Measurements from ENCODE around the gene PDE7B.
"Not testable (repeated sequence)": the region's sequence is repeated elsewhere in the genome, so short reads cannot be mapped to it uniquely, and the experiment has no call there.

Gene PDE7B

DNA sequence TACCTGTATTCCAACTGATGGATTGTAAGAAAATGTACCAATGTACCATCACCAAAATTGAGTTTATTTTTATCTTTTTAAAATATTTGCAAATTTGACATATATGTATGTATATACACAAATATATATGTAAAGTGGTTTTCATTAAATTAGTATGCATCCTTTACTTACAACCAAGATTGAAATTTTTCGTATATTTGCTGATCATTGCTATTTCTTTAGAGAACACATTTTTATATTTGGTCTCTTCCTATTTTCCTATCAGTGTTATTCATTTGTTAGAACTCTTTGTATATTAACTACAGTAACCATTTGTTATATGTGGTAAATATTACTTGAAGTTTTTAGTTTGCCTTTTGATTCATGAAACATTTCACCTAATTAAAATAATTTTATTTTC, 324.4 kb downstream of the PDE7B start:
- no peak for DNase-seq (ENCODE audit: low read depth in 2 of 2, low spot score in 1 of 2)

DNA sequence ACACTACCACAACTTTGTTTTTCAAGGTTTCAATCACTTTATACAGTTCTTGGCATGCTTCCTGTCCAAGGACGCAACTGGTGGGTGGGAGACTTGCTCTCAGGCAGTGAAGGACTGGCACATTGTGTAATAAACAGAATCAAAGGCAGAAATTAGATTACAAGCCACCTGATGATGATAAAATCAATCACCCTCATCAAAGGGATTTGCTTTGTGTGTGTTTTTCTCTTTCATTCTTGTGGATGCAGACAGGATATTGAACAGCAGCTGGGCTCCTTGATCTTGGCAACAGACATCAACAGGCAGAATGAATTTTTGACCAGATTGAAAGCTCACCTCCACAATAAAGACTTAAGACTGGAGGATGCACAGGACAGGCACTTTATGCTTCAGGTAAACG, 327.2 kb downstream of the PDE7B start:
- no peak for DNase-seq (ENCODE audit: low read depth in 2 of 2, low spot score in 1 of 2)

DNA sequence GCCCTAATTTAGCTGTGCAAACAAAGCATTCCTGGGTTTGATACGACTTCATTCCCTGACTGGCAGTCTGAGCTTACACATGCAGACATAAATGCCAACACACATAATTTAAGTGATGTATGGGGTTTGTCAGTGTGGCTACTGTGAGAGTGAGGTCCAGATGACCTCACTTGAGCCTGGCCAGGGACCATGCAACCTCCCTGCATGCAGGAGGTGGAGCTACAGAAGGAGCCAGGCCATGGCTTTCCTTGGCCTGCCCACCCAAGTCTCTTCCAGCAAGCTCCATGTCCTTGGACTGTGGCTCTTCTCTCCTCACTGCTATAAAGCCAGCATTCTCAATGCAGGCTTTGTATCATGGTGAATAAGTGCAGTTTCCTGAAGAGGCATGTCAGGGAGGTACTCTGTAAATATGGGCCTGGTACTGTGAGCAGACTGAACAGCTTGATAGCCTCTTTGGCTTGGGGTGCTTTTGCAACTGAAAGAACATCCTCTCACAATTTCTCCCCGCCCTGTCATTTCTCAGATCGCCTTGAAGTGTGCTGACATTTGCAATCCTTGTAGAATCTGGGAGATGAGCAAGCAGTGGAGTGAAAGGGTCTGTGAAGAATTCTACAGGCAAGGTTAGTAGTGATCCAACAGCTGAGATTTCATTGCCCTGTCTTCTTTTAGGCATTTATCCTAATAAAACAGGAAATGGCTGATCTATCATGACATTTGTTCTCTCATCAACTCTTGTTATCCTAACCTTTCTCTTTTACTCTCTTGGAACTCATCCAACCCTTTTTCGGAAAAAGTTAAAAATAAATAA, 329.4 kb downstream of the PDE7B start:
- no peak for DNase-seq (ENCODE audit: low read depth in 2 of 2, low spot score in 1 of 2)

DNA sequence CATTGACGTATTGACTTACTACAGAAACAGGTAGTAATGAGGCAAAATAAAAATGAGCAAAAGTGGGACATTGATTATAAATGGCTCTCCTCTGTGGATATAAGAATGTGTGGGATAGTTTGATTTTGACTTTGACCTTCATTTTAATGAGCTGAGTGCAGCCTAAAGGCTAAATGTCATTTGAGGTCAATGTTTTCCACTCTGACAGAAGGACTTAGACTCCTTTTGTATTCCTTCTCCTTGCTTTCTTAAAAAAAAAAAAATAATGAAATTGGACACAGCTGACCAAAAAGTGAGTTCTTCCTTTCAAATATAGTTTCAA, 330.0 kb downstream of the PDE7B start:
- DNase-seq (ENCODE audit: low read depth in 2 of 2, low spot score in 1 of 2) = no peak

DNA sequence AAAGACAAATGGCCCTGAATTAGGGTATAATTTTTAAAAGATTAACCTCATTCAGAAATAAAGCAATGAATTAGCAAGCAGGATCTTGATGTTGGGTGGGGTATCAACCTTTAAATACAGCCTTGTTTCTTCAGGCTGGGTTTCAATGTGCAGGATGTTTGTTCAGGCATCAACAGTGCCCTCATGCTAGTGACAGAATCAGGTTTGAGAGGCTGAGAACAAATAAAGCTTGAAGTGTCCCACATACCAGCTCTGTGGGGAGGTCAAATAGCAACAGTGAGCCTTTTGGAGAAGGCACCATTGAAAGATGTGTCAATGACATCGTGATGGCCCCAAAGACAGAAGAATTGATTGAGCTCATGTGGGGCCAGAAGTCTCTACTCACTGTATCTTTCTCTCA, 330.4 kb downstream of the PDE7B start:
- DNase-seq (ENCODE audit: low read depth in 2 of 2, low spot score in 1 of 2) = no peak

DNA sequence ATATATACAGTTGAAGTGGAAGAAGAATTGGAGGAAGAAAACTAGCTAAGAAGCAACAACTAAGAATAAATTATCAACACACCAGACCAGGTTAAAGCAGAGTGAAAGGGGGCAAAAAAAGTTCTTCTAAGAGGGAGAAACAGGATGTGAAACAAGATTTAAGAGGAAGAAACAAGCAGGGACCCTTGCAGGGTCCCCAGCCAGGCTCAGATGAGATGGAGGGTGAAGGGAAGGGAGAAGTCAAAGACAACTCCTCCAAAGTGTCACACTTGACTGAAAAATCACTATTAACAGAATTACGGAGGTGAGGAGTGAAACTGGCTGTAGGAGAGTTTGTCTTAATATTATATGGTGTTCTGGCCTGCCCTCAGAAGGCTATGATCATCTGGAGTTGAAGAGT, 333.2 kb downstream of the PDE7B start:
- DNase-seq (ENCODE audit: low read depth in 2 of 2, low spot score in 1 of 2) = no peak

DNA sequence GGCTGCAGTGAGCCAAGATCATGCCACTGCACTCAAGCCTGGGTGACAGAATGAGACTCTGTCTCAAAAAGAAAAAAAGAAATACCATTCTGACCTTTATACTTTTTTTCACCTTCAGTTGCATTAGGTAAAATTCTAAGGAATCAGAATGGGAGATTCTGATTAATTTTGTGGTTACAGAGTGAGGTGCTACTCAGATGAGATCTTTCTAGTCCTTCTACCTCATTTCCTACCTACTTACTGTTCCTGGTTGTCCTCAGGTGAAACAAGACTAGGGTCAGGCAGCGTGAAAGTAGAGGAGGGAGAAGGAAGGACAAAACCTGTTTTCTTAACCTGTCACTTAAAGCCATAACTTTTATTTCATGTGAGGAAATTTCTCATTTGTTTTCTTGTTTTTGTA, 334.9 kb downstream of the PDE7B start:
- no peak for DNase-seq (ENCODE audit: low read depth in 2 of 2, low spot score in 1 of 2)

DNA sequence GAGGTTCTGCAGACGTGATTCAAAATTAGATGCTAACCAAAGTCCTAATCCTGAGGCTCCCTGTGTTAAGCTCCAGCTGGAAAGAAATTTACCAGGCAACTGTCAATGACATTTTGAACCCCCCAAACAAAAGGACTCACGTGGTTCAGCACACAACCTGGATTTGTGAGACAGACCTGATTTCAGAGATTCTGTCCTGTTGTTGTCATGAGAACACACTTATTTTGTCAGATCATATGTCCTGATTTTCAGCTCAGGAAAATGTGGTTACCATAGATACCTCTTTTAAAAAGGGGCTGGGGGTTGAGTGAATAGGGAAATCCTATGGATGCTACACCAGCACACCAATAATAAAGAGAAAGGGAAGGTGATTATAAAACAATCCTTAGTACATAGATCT, 337.0 kb downstream of the PDE7B start:
- no peak for DNase-seq (ENCODE audit: low read depth in 2 of 2, low spot score in 1 of 2)

DNA sequence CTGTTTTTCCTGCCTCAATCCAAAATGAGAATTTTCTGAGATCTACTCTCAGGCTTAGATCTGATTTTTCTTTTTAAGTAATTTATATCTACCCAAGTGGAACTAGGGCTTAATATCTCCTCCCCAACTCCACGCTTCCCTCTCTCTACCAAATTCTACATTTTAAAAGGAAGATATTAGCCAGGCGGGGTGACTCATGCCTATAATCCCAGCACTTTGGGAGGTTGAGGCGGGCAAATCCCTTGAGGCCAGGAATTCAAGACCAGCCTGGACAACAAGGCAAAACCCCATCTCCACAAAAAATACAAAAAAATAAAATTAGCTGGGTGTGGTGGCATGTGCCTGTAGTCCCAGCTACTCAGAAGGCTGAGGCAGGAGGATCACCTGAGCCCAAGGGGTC, 337.6 kb downstream of the PDE7B start:
- no peak for DNase-seq (ENCODE audit: low read depth in 2 of 2, low spot score in 1 of 2)

DNA sequence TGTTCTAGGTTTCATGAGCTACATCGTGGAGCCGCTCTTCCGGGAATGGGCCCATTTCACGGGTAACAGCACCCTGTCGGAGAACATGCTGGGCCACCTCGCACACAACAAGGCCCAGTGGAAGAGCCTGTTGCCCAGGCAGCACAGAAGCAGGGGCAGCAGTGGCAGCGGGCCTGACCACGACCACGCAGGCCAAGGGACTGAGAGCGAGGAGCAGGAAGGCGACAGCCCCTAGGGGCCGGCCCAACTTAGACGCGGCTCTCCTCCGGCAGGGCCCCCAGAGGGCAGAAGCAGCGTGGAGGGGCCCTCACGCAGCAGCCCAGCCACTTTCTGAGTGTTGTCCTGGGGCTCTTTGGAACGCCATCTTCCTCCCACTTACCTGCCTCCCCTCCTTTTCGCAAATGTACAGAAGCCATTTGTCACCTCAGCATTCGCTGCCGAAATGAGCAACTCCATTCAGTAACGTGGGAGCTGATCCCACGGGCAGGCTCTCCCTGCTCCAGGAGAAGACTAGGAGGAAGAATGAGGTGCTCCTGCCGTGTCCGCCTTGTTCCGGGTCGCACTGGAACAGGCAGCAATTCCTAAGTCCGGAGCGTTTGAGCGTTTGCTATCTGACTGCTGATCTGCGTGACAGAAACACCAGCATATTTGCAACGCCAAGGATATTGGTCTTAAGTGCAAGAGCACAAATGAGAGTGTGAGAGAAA, 340.3 kb downstream of the PDE7B start:
- no peak for DNase-seq (ENCODE audit: low read depth in 2 of 2, low spot score in 1 of 2)

DNA sequence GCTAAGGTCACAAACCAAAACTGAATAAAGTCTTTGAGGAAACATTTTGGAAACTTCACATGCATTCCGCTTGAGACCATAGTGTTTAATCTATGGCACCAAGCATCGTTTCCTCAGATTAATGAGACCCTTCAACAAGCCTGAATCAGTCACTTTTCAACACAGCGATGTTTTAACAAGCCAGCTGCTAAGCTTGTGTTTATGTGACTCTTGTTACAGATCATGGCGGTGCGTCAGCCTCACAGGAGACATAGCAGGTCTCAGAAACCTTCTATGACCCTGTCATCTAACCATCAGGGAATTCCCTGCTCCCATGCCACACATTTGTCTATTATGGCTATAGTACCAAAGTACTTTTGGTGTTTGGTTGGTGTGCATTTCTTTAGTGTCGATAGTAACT, 341.4 kb downstream of the PDE7B start:
- DNase-seq (ENCODE audit: low read depth in 2 of 2, low spot score in 1 of 2) = no peak

DNA sequence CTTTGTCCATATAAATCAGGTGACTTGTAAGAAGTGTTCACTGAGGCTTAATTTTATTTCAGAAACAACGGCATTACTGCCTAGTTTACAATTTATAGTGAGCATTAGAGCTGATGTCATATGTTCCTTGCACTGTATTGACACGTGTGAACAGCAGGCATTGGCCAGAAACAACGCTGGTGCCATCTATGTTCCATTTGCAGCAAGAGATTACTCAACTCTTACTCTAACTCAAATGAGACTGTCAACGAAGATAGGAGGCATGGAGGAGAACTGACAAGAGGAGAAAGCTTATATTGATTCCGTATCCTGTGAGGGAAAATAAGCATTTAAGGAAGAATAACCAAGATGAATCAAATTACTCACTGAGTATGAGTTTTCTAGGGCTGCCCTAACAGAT, 350.2 kb downstream of the PDE7B start:
- DNase-seq (ENCODE audit: low read depth in 2 of 2, low spot score in 1 of 2) = no peak

DNA sequence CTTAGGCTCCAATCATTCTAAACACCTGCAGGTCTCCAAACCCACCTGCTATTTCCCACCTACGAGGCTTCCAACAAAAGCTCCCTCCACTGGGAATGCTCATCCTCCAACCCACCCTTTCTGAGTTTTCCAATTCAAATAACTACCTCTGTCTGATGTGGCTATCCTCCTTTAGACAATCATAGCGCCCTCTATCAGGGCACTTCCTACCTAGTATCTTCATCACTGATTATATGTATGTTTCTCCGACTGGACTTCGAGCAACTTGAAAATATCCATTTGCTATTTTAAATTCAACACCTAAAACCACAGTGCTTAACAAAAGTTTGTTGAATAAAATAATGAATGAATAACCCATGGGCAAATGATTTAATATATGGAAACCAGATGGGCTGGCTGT, 357.3 kb downstream of the PDE7B start:
- no peak for DNase-seq (ENCODE audit: low read depth in 2 of 2, low spot score in 1 of 2)

DNA sequence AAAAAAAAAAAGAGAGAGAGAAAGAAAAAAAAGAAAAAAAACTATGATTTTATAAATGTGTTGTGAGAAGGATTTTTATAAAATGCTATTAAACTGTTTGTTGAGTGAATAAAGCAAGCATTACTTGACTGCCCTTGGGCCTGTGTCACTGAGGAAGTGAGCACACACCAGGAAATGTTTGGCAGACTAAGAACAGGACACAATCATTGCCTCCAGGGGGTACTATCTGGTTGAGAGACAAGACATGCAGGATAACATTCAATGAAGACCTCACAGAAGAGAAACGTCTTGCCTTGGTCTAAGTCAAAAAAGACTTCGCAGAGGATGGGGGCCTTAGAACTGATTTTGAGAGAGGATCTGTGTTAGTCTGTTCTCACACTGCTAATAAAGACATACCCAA, 358.0 kb downstream of the PDE7B start:
- DNase-seq (ENCODE audit: low read depth in 2 of 2, low spot score in 1 of 2) = no peak

DNA sequence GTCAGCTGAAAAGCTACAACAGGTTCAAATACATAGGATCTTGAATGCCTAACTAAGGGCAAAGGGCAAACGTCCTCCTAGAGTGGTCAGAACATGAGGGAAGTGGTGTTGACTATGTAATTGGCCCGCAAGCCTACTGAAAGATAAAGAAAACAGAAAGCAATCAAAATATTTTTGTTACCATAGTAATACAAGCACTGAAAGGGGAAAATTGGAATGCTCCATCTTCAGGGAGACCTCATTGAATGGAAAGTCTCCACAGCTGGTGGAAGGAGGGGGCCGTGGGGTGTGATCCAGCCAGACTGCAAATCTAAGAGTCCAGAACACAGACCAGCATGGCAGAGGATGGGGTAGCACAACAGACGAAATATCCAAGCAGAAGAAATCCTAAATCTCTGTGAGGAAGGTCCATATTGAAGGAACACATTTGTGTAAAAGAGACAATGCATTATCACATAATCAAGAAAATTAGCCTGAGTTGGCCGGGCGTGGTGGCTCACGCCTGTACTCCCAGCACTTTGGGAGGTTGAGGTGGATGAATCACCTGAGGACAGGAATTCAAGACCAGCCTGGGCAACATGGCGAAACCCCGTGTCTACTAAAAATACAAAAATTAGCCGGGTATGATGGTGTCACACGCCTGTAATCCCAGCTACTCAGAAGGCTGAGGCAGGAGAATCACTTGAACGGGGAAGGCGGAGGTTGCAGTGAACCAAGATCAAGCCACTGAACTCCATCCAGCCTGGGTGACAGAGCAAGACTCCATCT, 359.1 kb downstream of the PDE7B start:
- DNase-seq (ENCODE audit: low read depth in 2 of 2, low spot score in 1 of 2) = no peak

DNA sequence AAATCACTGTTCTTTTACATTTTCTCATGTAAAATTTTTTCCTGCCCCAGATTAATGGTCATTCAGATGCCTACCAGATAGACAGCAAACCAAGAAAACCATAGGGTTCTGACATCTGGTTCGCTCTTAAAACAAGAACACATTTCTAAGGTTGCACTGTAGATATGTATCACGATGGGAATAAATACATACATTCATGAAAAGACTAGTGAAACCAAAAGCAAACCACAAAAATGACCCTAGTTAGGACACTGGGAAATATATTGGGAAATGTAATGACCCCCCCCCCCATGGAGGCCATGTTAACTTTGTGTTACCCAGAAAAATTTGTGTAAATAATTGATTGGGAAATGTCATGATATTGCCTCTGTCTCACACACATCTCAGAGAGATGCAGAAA, 361.1 kb downstream of the PDE7B start:
- no peak for DNase-seq (ENCODE audit: low read depth in 2 of 2, low spot score in 1 of 2)

DNA sequence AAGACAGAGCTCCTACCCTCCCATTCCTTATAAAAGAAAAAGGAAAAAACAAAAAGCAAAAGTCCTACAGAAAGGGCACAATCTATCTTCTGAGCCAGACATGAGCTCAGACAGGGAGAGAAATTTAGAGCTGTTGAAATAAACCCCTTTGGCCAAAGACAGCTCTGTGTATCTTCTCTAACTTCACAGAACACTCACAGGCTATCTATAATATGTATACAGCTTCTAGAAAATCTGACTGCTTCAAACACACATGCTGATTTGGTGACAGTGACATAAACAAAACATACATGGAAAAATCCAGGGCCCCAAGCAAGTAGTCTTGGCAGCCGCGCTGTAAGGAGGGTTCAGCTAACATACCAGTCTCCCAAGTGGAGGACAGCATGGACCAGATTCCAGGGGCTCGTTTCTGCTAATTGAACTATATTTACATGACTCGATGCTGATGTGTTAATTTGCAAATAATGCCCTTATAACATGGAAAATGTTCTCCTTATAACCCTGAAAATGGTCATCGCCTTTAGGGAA, 361.6 kb downstream of the PDE7B start:
- no peak for DNase-seq (ENCODE audit: low read depth in 2 of 2, low spot score in 1 of 2)

DNA sequence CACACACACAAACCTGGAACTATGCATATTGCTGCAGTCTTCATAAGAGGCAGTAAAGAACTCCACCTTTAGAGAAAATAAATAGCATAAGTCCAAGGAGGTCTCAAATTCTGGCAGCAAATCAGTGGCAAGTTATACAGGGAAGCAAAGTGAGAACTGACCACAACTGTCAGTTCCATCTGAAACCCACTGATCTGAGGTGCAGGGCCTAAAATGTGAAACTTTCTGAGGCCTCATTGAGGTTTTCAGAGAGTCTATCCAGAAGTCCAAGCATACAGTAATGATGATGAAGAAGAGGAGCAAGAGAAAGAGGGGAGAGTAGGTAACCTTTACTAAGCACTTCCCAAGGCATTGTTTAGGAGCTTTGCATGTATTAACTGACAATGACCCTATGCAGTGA, 362.4 kb downstream of the PDE7B start:
- DNase-seq (ENCODE audit: low read depth in 2 of 2, low spot score in 1 of 2) = no peak

DNA sequence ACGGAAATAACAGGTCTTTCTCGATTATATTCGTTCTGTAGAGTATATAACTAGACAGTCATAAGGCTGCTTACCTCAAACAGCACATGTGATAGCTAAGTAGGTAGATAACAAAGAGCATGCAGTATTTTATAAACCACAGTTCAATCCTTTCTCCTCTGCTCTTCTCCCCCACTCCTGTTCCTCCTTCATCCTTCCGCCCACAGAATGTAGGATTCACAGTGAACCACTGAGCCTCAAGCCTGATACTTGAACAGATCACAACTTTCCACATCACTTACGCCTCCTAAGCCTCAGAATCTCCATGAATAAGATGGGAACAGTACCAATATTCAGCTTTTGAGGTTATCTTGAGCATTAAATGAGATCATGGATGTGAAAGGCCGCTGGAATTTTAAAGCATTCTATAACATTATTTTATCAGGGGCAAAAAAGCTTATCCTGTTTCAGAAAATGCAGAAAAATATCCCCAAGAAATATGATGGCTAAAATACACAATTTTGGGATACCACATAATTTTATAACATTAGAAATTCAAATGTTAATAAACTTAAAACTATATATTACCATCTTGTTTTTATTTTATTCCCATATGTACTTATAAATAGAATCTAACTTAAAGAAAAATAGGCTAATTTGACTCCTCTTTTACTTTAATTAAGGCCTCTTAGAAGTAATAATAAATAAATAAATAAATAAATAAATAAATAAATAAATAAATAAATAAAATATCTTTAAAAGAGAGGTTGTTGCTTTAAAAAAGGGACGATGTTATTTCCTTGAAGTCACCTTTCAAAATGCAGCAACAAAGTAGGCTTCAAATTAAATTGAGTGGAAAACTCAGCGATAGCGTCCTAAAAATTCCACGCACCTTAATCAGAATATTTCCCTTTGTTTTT, 365.3 kb downstream of the PDE7B start:
- DNase-seq (ENCODE audit: low read depth in 2 of 2, low spot score in 1 of 2) = no peak

DNA sequence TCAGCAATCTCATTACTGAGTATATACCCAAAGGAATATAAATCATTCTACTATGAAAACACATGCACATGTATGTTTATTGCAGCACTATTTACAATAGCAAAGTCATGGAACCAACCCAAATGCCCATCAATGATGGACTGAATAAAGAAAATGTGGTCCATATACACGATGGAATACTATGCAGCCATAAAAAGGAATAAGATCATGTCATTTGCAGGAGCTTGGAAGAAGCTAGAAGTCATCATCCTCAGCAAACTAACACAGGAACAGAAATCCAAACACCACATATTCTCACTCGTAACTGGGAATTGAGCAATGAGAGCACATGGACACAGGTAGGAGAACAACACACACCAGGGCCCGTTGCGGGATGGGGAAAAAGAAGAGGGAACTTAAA, 373.5 kb downstream of the PDE7B start:
- DNase-seq (ENCODE audit: low read depth in 2 of 2, low spot score in 1 of 2) = not testable (repeated sequence)

DNA sequence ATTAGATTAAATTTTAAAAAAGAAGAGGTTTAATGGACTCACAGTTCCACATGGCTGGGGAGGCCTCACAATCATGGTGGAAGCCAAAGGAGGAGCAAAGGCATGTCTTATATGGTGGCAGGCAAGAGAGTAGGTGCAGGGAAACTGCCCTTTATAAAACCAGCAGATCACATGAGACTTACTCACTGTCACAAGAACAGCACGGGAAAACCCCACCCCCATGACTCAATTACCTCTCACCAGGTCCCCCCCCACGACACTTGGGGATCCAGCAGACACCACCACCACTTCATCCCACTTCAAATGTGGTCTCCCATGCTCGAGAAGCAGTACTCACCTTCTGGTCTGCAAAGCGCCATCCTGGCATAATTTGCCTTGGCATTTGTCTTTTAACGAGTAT, 374.0 kb downstream of the PDE7B start:
- no peak for DNase-seq (ENCODE audit: low read depth in 2 of 2, low spot score in 1 of 2)

Data from stimulated activated CD8-positive, alpha-beta memory T cell treated with anti-CD3 and anti-CD28 coated beads, Interleukin-4, amount 100 ng/mL, for 4 hours (primary cell).